CD4-positive, alpha-beta T cell (primary cell): ENCODE results near the gene FNIP2. TPM values are rescaled to one million over a fixed set of nuclear protein-coding genes. Genes with fewer than 3 reads are reported as not detected.

Experiments used
- ATAC-seq: fragments of 200-7000 bp; cut with Tn5 transposase; one replicate; pipeline ENCODE4 v1.10.0; 2022; ENCODE audit warnings: mild to moderate bottlenecking; ENCODE audit not compliant: poor library complexity
- CTCF ChIA-PET: fragments of 350-600 bp; sonication (Branson Sonifier 250); formaldehyde crosslinking; loops from one replicate; lab custom pipeline; 2021; ENCODE audit warnings: antibody characterized with exemption, inconsistent platforms; lab: Charles Lee
- POLR2A ChIA-PET: fragments of 350-600 bp; sonication (Branson Sonifier 250); formaldehyde crosslinking; loops from one replicate; lab custom pipeline; 2021; ENCODE audit warnings: antibody characterized with exemption, inconsistent platforms; lab: Charles Lee
- DNase-seq, 14 experiments: peaks; one replicate each; pipeline ENCODE4 v3.0.0-alpha.2; 2013 to 2020; ENCODE audit warnings: mixed read lengths in 2 of 14
- H3K27ac ChIP-seq, 2 donors: one replicate each; pipeline versions ENCODE4 v1.5.1 to v1.7.0; 2013; ENCODE audit warnings: low read length in 2 of 2, low read depth in 1 of 2, mild to moderate bottlenecking in 1 of 2
- H3K27me3 ChIP-seq, 2 experiments: 1 replicate in 1 of 2; 2 replicates in 1 of 2; pipeline versions ENCODE4 v1.6.1 to v1.7.0; 2013; ENCODE audit warnings: low read length in 2 of 2, control low read depth in 1 of 2, mild to moderate bottlenecking in 1 of 2, moderate library complexity in 1 of 2; ENCODE audit not compliant: insufficient read depth in 2 of 2, control insufficient read depth in 1 of 2
- H3K36me3 ChIP-seq: one replicate; pipeline ENCODE4 v1.6.1; 2013; ENCODE audit warnings: low read length, control low read depth; ENCODE audit not compliant: insufficient read depth
- H3K4me1 ChIP-seq: one replicate; pipeline ENCODE4 v1.6.1; 2013; ENCODE audit warnings: low read length, control low read depth; ENCODE audit not compliant: insufficient read depth
- H3K4me3 ChIP-seq: one replicate; pipeline ENCODE4 v1.5.1; 2013; ENCODE audit warnings: mild to moderate bottlenecking, low read length, moderate library complexity
- H3K9me3 ChIP-seq, 2 experiments: 1 replicate in 1 of 2; 2 replicates in 1 of 2; pipeline versions ENCODE4 v1.6.1 to v1.7.0; 2013; ENCODE audit warnings: low read length in 2 of 2, mild to moderate bottlenecking in 2 of 2, control low read depth in 1 of 2, moderate library complexity in 1 of 2; ENCODE audit not compliant: control insufficient read depth in 1 of 2, insufficient read depth in 1 of 2
- H3K27ac Mint-ChIP-seq: one replicate; pipeline ENCODE4 v1.8.0; 2020; ENCODE audit warnings: mixed read lengths
- H3K27me3 Mint-ChIP-seq: one replicate; pipeline ENCODE4 v1.8.0; 2021; ENCODE audit warnings: mixed read lengths
- H3K36me3 Mint-ChIP-seq: one replicate; pipeline ENCODE4 v1.8.0; 2021; ENCODE audit warnings: low read depth, mixed read lengths
- H3K4me1 Mint-ChIP-seq: one replicate; pipeline ENCODE4 v1.8.0; 2021; ENCODE audit warnings: low read depth, mixed read lengths
- H3K4me3 Mint-ChIP-seq: one replicate; pipeline ENCODE4 v1.8.0; 2020; ENCODE audit warnings: mild to moderate bottlenecking, mixed read lengths
- H3K9me3 Mint-ChIP-seq: one replicate; pipeline ENCODE4 v1.8.0; 2020; ENCODE audit warnings: mixed read lengths
- intact Hi-C, 2 experiments: fragments of 100-400 bp; cut with DNase I in 1 of 2; cut with micrococcal nuclease in 1 of 2; formaldehyde crosslinking; loops; one replicate each; pipeline versions ENCODE4 v1.15.1 to v1.9.0; 2023 to 2025; cut with DNase I, micrococcal nuclease
- total RNA-seq, 174 experiments: library from RNA in 2 of 174; stranded (reverse) in 2 of 174; gene quantifications; one replicate each; pipeline ENCODE4 v1.2.3 and lab custom pipeline; 2021 to 2026
- TF ChIP-seq, protein P1 (sequence below): fragments of 200-600 bp; IDR thresholded peaks from one replicate; pipeline ENCODE4 v1.8.0; 2022; ENCODE audit warnings: antibody characterized with exemption, mild to moderate bottlenecking

The FNIP2 gene
- total RNA-seq, 2 experiments from 2014 or later, result 7.5 to 7.7 TPM

DNA sequence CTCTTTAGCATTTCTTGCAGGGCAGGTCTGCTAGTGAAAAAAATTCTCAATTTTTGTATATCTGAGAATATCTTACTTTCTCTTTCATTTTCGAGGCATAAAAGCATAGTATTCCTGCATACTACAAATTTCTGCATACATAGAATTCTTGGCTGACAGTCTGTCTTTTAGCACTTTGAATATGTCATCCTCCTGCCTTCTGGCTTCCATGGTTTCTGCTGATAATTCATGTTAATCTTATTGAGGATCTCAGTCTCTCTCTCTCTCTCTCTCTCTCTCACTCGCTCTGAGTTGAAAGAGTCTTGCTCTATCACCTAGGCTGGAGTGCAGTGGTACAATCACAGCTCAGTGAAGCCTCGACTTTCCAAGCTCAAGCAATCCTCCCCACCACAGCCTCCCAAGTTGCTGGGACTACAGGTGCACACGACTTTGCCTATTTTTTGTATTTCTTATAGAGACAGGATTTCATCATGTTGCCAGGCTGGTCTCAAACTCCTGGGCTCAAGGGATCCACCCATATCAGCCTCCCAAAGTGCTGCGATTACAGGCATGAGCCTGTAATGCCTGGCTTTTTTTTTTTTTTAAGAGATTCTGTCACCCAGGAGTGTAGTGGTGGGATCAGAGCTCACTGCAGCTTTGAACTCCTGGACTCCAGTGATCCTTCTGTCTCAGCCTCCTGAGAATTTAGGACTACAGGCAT, 161.3 kb downstream of the FNIP2 start:
- Histone ChIP-seq H3K36me3 (no peaks in the 10 kb centered on the region), H3K4me1 (peaks cover 6% of the 10 kb centered on the region), H3K9me3 (peaks cover 0 to 13% of the 10 kb centered on the region in 2 experiments), H3K27me3 (no peaks in the 10 kb centered on the region), H3K4me3 (peak overlapping the region; percentile 29), H3K27ac (no peak overlapping the region)
- intact Hi-C loops, result no loop called here
- DNase-seq, result peak in 1 of 14 experiments; percentile 32
- no peaks in the 10 kb centered on the region for H3K27me3 Mint-ChIP-seq
- POLR2A ChIA-PET, result no interaction called here
- no peaks in the 10 kb centered on the region for H3K36me3 Mint-ChIP-seq
- peak overlapping the region; percentile 61 for H3K4me3 Mint-ChIP-seq
- peaks cover 18% of the 10 kb centered on the region for H3K4me1 Mint-ChIP-seq
- H3K9me3 Mint-ChIP-seq, result no peaks in the 10 kb centered on the region
- CTCF ChIA-PET, result interaction anchor here (1.8 kb wide), 1 partner anchor 12 kb away, joined by 3 read pairs; no protein-coding TSS in a partner anchor
- no peak overlapping the region for H3K27ac Mint-ChIP-seq
- TF ChIP-seq, protein P1, sequence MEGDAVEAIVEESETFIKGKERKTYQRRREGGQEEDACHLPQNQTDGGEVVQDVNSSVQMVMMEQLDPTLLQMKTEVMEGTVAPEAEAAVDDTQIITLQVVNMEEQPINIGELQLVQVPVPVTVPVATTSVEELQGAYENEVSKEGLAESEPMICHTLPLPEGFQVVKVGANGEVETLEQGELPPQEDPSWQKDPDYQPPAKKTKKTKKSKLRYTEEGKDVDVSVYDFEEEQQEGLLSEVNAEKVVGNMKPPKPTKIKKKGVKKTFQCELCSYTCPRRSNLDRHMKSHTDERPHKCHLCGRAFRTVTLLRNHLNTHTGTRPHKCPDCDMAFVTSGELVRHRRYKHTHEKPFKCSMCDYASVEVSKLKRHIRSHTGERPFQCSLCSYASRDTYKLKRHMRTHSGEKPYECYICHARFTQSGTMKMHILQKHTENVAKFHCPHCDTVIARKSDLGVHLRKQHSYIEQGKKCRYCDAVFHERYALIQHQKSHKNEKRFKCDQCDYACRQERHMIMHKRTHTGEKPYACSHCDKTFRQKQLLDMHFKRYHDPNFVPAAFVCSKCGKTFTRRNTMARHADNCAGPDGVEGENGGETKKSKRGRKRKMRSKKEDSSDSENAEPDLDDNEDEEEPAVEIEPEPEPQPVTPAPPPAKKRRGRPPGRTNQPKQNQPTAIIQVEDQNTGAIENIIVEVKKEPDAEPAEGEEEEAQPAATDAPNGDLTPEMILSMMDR, result no peak
- no peak for ATAC-seq

DNA sequence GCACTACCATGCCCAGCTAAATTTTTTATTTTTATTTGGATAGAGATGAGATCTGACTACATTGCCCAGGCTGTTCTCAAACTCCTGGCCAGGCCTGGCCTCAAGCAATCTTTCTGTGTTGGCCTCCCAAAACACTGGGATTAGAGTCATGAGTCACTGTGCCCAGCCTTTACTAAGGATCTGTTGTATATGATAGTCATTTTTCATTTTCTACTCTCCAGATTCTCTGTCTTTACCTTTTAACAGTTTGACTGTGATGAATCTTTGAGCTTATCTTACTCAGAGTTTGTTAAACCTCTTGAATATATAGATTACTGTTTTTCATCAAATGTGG, 161.8 kb downstream of the FNIP2 start:
- H3K27me3 ChIP-seq, result no peaks in the 10 kb centered on the region
- Mint-ChIP-seq H3K27ac (no peak overlapping the region), H3K36me3 (no peaks in the 10 kb centered on the region), H3K9me3 (no peaks in the 10 kb centered on the region), H3K27me3 (no peaks in the 10 kb centered on the region), H3K4me1 (peaks cover 18% of the 10 kb centered on the region), H3K4me3 (no peak overlapping the region)
- H3K36me3 ChIP-seq, result no peaks in the 10 kb centered on the region
- H3K27ac ChIP-seq, result no peak overlapping the region
- H3K4me1 ChIP-seq, result peaks cover 6% of the 10 kb centered on the region
- ATAC-seq (no peak), DNase-seq (no peak)
- no peak overlapping the region for H3K4me3 ChIP-seq
- intact Hi-C loops, result no loop called here
- peaks cover 0 to 13% of the 10 kb centered on the region in 2 experiments for H3K9me3 ChIP-seq
- ChIA-PET POLR2A (no interaction called here), CTCF (interaction anchor here (1.8 kb wide), 1 partner anchor 11 kb away, joined by 3 read pairs; no protein-coding TSS in a partner anchor)
- TF ChIP-seq, protein P1, result no peak

DNA sequence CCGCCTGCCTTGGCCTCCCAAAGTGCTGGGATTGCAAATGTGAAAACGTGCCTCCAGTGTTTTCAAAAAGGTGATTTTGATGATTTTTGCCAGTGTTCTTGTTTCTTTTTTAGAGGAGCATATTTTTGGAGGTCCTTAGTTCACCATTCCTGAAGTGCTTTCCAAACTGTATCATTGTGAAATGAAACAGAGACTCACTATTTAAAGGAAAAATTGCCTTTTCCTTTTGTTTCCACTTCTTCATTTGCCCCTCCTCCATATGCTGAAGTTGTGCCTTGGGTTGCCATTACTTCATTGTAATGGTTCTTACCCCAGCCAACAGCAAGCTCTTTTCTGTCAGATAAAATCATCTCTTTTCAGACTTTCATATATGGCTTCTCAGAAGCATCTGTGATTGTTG, 164.4 kb downstream of the FNIP2 start:
- Histone ChIP-seq H3K9me3 (peaks cover 0 to 7% of the 10 kb centered on the region in 2 experiments), H3K4me1 (peaks cover 6% of the 10 kb centered on the region)
- CTCF ChIA-PET, result no interaction called here

More for the DNA sequence above, 164.4 kb downstream of the FNIP2 start:
- no peaks in the 10 kb centered on the region for H3K36me3 ChIP-seq
- Mint-ChIP-seq H3K4me3 (no peak overlapping the region), H3K9me3 (no peaks in the 10 kb centered on the region), H3K36me3 (no peaks in the 10 kb centered on the region), H3K27me3 (peaks cover 11% of the 10 kb centered on the region), H3K4me1 (peaks cover 18% of the 10 kb centered on the region), H3K27ac (no peak overlapping the region)
- no peak overlapping the region for H3K27ac ChIP-seq
- no peak overlapping the region for H3K4me3 ChIP-seq
- POLR2A ChIA-PET, result no interaction called here
- no peak for DNase-seq
- intact Hi-C loops, result no loop called here
- no peak for ATAC-seq
- no peaks in the 10 kb centered on the region for H3K27me3 ChIP-seq
- TF ChIP-seq, protein P1, result no peak
